Esophagus squamous epithelium (tissue), 5 donors: ENCODE data around the gene ANKRD28. TPM values are rescaled to one million over a fixed set of nuclear protein-coding genes. Genes with fewer than 3 reads are reported as not detected.

Experiments used
- DNase-seq: peaks from one replicate; lab custom pipeline; 2025; lab: John Stamatoyannopoulos, UW
- H3K27ac ChIP-seq, 4 donors: fragments of 200-600 bp; sonication (generic); one replicate each; pipeline ENCODE4 v1.5.1; 2016 to 2019; ENCODE audit warnings: mild to moderate bottlenecking in 1 of 4
- H3K27me3 ChIP-seq, 4 donors: fragments of 200-600 bp; sonication (generic); 1 replicate in 3 of 4; 2 replicates in 1 of 4; pipeline versions ENCODE4 v1.5.1 to v1.6.0; 2017 to 2021; ENCODE audit warnings: antibody characterized with exemption in 1 of 4
- H3K36me3 ChIP-seq, 3 donors: fragments of 200-600 bp; sonication (generic); one replicate each; pipeline ENCODE4 v1.5.1; 2016 to 2019
- H3K4me1 ChIP-seq, 3 donors: fragments of 200-600 bp; sonication (generic); one replicate each; pipeline ENCODE4 v1.5.1; 2017 to 2019
- H3K4me3 ChIP-seq, 4 donors: fragments of 200-600 bp; sonication (generic); 1 replicate in 3 of 4; 2 replicates in 1 of 4; pipeline ENCODE4 v1.5.1; 2016 to 2019; ENCODE audit warnings: mild to moderate bottlenecking in 2 of 4, moderate library complexity in 1 of 4
- H3K9me3 ChIP-seq, 3 donors: fragments of 200-600 bp; sonication (generic); one replicate each; pipeline ENCODE4 v1.5.1; 2016 to 2019
- CTCF ChIP-seq, 6 experiments: fragments of 450-650 bp in 4 of 6; fragments of 200-600 bp in 2 of 6; sonication (generic) in 2 of 6; IDR thresholded peaks; one replicate each; pipeline ENCODE4 v1.5.1; 2016 to 2019; ENCODE audit warnings: antibody characterized with exemption in 6 of 6, mild to moderate bottlenecking in 4 of 6, moderate library complexity in 4 of 6
- POLR2A ChIP-seq, 4 donors: fragments of 450-650 bp; IDR thresholded peaks; one replicate each; pipeline ENCODE4 v1.6.1; 2017; ENCODE audit warnings: antibody characterized with exemption in 4 of 4, mild to moderate bottlenecking in 4 of 4, moderate library complexity in 3 of 4
- WGBS, 2 donors: methylation state at CpG; one replicate each; pipeline ENCODE4 v1.1.5; 2018; 5-methylcytosine and 5-hydroxymethylcytosine counted together
- intact Hi-C: fragments of 100-400 bp; cut with DNase I; formaldehyde crosslinking; loops from one replicate; pipeline ENCODE4 v1.15.0; 2022
- total RNA-seq, 4 donors: library from RNA; depleted of rRNA; stranded (reverse); fragments of >200 nt; gene quantifications; one replicate each; pipeline ENCODE4 v1.1.0, GENCODE V29; 2016
- donor health status: DM: yes; HTN: yes; CAD: no.

Gene ANKRD28
- total RNA-seq, 4 donors from 2014 or later = 20.8 to 49.6 (median 31.8) TPM

- Histone ChIP-seq H3K4me3 (no peak overlapping the region), H3K27ac (no peak overlapping the region), H3K4me1 (no peaks in the 10 kb centered on the region), H3K27me3 (no peaks in the 10 kb centered on the region), H3K9me3 (no peaks in the 10 kb centered on the region), H3K36me3 (peaks cover 0 to 100% (median 0%) of the 10 kb centered on the region in 3 donors)
- WGBS, 2 donors = 94 to 96% methylated on average over 5 of the region's 5 CpGs
- DNase-seq = no peak
- TF ChIP-seq CTCF (IDR thresholded peaks at IDR 0.05) = no peak
- TF ChIP-seq POLR2A (IDR thresholded peaks at IDR 0.05) = no peak
- intact Hi-C loops = no loop called here
Measured at GRCh38 chr3:15690748-15691147, 107.0 kb downstream of the ANKRD28 start.

- Histone ChIP-seq H3K4me1 (no peaks in the 10 kb centered on the region), H3K9me3 (no peaks in the 10 kb centered on the region), H3K4me3 (no peak overlapping the region), H3K27ac (no peak overlapping the region), H3K27me3 (no peaks in the 10 kb centered on the region), H3K36me3 (peaks cover 0 to 100% (median 0%) of the 10 kb centered on the region in 3 donors)
- no peak for TF ChIP-seq CTCF (IDR thresholded peaks at IDR 0.05)
- TF ChIP-seq POLR2A (IDR thresholded peaks at IDR 0.05) = no peak
- no peak for DNase-seq
- intact Hi-C loops = no loop called here
- 86 to 87% methylated on average over 4 of the region's 4 CpGs for WGBS, 2 donors
Measured at GRCh38 chr3:15690230-15690629, 107.5 kb downstream of the ANKRD28 start.

- Histone ChIP-seq H3K4me3 (no peak overlapping the region), H3K27ac (no peak overlapping the region), H3K27me3 (no peaks in the 10 kb centered on the region), H3K9me3 (no peaks in the 10 kb centered on the region), H3K4me1 (no peaks in the 10 kb centered on the region), H3K36me3 (peaks cover 0 to 80% (median 0%) of the 10 kb centered on the region in 3 donors)
- 77 to 81% methylated on average over 7 of the region's 7 CpGs for WGBS, 2 donors
- TF ChIP-seq CTCF (IDR thresholded peaks at IDR 0.05) = no peak
- TF ChIP-seq POLR2A (IDR thresholded peaks at IDR 0.05) = no peak
- intact Hi-C loops = no loop called here
- no peak for DNase-seq
Measured at GRCh38 chr3:15685927-15686326, 111.9 kb downstream of the ANKRD28 start.

GRCh38 chr3:15683253-15683652 lies 114.5 kb downstream of the ANKRD28 start:
- TF ChIP-seq POLR2A (IDR thresholded peaks at IDR 0.05) (no peak), CTCF (IDR thresholded peaks at IDR 0.05) (no peak)
- intact Hi-C loops = no loop called here
- no peaks in the 10 kb centered on the region for H3K27me3 ChIP-seq
- H3K36me3 ChIP-seq = peaks cover 0 to 78% (median 0%) of the 10 kb centered on the region in 3 donors
- no peaks in the 10 kb centered on the region for H3K9me3 ChIP-seq
- DNase-seq = no peak
- H3K4me3 ChIP-seq = no peak overlapping the region
- no peaks in the 10 kb centered on the region for H3K4me1 ChIP-seq
- 79 to 89% methylated on average over 1 of the region's 1 CpG for WGBS, 2 donors
- no peak overlapping the region for H3K27ac ChIP-seq

GRCh38 chr3:15682561-15683185 lies 115.1 kb downstream of the ANKRD28 start:
- no peak for TF ChIP-seq POLR2A (IDR thresholded peaks at IDR 0.05)
- TF ChIP-seq CTCF (IDR thresholded peaks at IDR 0.05) = no peak
- Histone ChIP-seq H3K9me3 (no peaks in the 10 kb centered on the region), H3K36me3 (peaks cover 0 to 78% (median 5%) of the 10 kb centered on the region in 3 donors), H3K4me1 (no peaks in the 10 kb centered on the region), H3K27me3 (no peaks in the 10 kb centered on the region), H3K27ac (no peak overlapping the region), H3K4me3 (no peak overlapping the region)
- intact Hi-C loops = no loop called here
- WGBS, 2 donors = 36 to 41% methylated on average over 3 of the region's 3 CpGs
- no peak for DNase-seq
